ENCODE results near the gene NBEA.

DNA sequence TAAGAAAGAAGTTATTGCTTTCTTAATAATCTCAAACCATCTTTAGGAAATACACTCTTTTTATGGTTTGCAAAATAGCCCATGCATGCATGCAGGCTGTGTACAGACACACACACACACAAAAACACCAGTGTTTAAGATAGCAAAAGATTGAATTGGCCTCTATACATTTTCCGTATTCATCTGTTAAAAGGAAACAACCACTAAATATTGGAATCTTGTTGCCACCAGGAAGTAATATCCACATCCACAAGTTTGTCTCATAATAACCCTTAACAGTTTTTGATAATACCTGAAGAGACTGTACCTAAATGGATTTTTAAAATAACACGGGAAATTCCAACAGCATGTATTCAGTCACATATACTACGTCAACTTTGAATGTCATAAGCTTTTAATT, 541.7 kb downstream of the NBEA start:
- TF ChIP-seq PHF8 (IDR thresholded peaks at IDR 0.05; ENCODE audit: borderline replicate concordance, low read depth), result no peak
- TF ChIP-seq, protein P1, sequence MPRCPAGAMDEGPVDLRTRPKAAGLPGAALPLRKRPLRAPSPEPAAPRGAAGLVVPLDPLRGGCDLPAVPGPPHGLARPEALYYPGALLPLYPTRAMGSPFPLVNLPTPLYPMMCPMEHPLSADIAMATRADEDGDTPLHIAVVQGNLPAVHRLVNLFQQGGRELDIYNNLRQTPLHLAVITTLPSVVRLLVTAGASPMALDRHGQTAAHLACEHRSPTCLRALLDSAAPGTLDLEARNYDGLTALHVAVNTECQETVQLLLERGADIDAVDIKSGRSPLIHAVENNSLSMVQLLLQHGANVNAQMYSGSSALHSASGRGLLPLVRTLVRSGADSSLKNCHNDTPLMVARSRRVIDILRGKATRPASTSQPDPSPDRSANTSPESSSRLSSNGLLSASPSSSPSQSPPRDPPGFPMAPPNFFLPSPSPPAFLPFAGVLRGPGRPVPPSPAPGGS (IDR thresholded peaks at IDR 0.05), result no peak
- TF ChIP-seq, protein P2, sequence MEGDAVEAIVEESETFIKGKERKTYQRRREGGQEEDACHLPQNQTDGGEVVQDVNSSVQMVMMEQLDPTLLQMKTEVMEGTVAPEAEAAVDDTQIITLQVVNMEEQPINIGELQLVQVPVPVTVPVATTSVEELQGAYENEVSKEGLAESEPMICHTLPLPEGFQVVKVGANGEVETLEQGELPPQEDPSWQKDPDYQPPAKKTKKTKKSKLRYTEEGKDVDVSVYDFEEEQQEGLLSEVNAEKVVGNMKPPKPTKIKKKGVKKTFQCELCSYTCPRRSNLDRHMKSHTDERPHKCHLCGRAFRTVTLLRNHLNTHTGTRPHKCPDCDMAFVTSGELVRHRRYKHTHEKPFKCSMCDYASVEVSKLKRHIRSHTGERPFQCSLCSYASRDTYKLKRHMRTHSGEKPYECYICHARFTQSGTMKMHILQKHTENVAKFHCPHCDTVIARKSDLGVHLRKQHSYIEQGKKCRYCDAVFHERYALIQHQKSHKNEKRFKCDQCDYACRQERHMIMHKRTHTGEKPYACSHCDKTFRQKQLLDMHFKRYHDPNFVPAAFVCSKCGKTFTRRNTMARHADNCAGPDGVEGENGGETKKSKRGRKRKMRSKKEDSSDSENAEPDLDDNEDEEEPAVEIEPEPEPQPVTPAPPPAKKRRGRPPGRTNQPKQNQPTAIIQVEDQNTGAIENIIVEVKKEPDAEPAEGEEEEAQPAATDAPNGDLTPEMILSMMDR (IDR thresholded peaks at IDR 0.05), result no peak
- no peak for TF ChIP-seq BHLHE40 (IDR thresholded peaks at IDR 0.05; ENCODE audit: low read depth, low read length)
- no peak for TF ChIP-seq CEBPB (IDR thresholded peaks at IDR 0.05)
- TF ChIP-seq POLR2A (IDR thresholded peaks at IDR 0.05; ENCODE audit: low read length), result no peak
- TF ChIP-seq HDAC2 (IDR thresholded peaks at IDR 0.05), result no peak
- TF ChIP-seq CBX2 (IDR thresholded peaks at IDR 0.05; ENCODE audit: borderline replicate concordance, low read depth), result no peak
- TF ChIP-seq EP300 (IDR thresholded peaks at IDR 0.05), result no peak
- TF ChIP-seq SMC3 (IDR thresholded peaks at IDR 0.05), result no peak
- no peak for TF ChIP-seq REST (IDR thresholded peaks at IDR 0.05)
- TF ChIP-seq, protein P3, sequence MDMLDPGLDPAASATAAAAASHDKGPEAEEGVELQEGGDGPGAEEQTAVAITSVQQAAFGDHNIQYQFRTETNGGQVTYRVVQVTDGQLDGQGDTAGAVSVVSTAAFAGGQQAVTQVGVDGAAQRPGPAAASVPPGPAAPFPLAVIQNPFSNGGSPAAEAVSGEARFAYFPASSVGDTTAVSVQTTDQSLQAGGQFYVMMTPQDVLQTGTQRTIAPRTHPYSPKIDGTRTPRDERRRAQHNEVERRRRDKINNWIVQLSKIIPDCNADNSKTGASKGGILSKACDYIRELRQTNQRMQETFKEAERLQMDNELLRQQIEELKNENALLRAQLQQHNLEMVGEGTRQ (IDR thresholded peaks at IDR 0.05), result no peak
- TF ChIP-seq JUNB (IDR thresholded peaks at IDR 0.05), result no peak
- TF ChIP-seq CHD2 (IDR thresholded peaks at IDR 0.05; ENCODE audit: low read length, partially characterized antibody), result no peak

Measured in A549 (cell line).